T-helper 9 cell (primary cell): ENCODE data around the gene CCDC85B.
A peak's percentile ranks its signal among the peaks of the same experiment; 100 is the strongest.

Source experiments
- DNase-seq: peaks from one replicate; pipeline ENCODE4 v3.0.0-alpha.2; 2020

The CCDC85B gene

GRCh38 chr11:65869643-65870306 lies 20.7 kb upstream of the CCDC85B start:
- DNase-seq, result no peak

GRCh38 chr11:65870307-65870658 lies 20.2 kb upstream of the CCDC85B start:
- no peak for DNase-seq

GRCh38 chr11:65870706-65871681 lies 19.5 kb upstream of the CCDC85B start:
- DNase-seq, result no peak

DNA sequence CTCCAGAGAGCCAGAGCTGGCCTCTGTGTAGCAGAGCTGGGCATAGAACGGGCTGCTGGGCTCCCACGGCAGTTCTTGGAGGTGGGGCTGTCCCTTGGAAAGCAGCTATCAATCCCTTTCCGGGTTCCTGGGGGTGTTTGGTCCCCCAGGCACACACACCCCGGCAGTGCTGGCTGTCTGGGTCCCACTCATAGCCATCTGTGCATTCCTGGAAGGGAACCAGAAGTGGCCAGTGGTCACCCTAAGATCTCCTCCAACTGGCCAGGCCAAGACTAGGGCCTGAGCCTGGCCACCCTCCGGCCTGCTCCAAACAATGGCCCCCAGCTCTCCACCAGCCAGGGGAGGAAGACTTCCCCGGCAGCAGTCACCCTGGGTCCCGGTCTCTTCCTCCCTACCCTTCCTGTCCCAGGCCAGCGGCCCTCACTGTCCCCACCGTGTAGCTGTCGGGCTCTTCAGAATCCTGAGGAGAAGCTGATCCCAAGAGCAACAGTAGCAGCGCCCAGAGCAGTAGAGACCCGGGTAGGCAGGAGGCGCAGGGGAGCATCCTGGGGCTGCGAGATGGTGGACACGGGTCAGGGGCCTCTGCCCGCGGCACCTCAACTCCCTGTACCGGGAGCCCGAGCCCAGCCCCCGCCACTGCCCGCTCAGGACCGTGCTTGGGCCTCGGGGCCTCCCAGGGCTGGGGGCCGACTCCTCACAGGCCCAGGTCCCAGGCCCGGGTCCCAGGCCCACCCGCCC lies 18.5 kb upstream of the CCDC85B start:
- DNase-seq, result no peak

GRCh38 chr11:65872586-65873317 lies 17.7 kb upstream of the CCDC85B start, which contains the start of gene EFEMP2:
Gene EFEMP2 (minus strand): TSS chr11:65872800. CDS start chr11:65872354, 446 bp downstream.
- no peak for DNase-seq

GRCh38 chr11:65873318-65874156 lies 16.9 kb upstream of the CCDC85B start:
- DNase-seq, result peak; percentile 97

GRCh38 chr11:65879617-65880016 lies 10.9 kb upstream of the CCDC85B start, which contains the start of gene CTSW:
Gene CTSW (plus strand): TSS chr11:65879837. CDS start chr11:65879855, 18 bp downstream.
- DNase-seq, result peak; percentile 31

- DNase-seq, result no peak
These were observed 10.4 kb upstream of the CCDC85B start for GRCh38 chr11:65880027-65880426.

- DNase-seq, result no peak
These were observed 9.5 kb upstream of the CCDC85B start for GRCh38 chr11:65880844-65881421.

DNA sequence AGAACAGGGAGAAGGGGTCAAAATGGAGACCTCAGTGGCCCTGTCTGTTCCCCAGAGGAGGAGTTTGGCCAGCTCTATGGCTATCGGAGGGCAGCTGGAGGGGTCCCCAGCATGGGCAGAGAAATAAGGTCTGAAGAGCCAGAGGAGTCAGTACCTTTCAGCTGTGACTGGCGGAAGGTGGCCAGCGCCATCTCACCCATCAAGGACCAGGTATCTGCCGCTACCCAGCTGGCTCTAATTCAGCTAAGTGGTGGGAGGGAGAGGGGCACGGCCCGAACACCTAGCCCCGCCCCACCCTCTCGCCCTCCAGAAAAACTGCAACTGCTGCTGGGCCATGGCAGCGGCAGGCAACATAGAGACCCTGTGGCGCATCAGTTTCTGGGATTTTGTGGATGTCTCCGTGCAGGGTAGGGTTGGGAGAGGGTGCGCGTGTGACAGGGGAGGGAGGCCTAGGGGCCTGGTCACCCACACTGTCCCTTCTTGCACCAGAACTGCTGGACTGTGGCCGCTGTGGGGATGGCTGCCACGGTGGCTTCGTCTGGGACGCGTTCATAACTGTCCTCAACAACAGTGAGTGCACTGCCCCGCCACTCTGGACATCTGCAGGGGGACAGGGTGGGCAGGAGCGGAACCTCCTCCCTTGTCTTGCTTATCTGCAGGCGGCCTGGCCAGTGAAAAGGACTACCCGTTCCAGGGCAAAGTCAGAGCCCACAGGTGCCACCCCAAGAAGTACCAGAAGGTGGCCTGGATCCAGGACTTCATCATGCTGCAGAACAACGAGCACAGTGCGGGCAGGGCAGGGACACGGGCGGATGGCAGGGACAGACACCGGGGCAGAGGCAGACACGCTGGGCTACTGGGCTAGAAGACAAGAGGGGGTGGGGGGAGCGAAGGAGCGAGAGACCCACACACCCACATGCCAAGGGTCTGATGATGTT lies 8.1 kb upstream of the CCDC85B start:
- no peak for DNase-seq

GRCh38 chr11:65883058-65883761 lies 7.3 kb upstream of the CCDC85B start:
- DNase-seq, result no peak

DNA sequence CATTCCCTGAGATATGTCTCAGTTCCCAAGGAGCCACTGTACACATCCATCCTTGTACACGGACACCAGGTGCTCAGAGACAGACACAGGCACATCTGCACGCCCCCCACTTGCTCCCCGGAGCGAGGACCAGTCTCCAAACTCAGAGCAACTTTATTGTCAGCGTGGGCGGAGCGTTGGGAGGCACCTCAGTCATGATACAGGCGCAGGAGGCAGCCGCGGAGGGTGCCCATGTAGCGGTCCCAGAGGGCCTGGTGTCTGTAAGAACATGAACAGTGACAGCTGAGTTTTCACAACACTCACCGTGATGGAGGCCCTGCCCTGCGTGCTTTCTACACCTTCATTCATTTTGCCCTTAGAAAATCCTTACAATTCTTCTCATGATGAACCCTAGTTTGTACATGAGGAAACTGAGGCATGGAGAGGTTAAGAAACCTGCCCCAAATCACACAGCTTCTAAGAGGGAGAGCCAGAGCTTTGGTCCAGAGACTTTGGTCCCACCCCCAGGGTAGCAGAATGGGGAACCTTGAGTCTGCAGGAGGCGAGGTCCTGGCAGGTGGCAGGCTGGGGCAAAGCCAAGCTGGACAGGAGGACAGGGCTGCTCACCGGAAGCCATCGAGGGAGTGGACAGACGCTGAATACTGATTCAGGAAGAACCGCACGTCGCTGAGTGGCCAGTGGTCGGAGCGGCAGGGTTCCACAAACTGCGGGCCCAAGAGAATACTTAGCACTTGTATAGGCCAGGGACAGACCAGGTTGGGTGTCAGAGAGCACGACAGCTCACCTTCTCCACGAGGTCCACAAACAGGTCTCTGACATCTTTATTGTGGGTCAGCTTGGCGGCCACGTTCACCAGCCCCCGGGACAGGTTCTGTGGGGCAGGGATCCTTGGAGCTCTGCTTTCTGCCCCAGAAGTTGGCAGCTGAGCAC lies 6.4 kb upstream of the CCDC85B start:
- DNase-seq, result no peak

GRCh38 chr11:65884716-65885092 lies 5.8 kb upstream of the CCDC85B start:
- peak; percentile 81 for DNase-seq

- no peak for DNase-seq
These were observed 5.2 kb upstream of the CCDC85B start for GRCh38 chr11:65885231-65885630.

GRCh38 chr11:65885808-65886536 lies 4.5 kb upstream of the CCDC85B start:
- DNase-seq, result no peak

DNA sequence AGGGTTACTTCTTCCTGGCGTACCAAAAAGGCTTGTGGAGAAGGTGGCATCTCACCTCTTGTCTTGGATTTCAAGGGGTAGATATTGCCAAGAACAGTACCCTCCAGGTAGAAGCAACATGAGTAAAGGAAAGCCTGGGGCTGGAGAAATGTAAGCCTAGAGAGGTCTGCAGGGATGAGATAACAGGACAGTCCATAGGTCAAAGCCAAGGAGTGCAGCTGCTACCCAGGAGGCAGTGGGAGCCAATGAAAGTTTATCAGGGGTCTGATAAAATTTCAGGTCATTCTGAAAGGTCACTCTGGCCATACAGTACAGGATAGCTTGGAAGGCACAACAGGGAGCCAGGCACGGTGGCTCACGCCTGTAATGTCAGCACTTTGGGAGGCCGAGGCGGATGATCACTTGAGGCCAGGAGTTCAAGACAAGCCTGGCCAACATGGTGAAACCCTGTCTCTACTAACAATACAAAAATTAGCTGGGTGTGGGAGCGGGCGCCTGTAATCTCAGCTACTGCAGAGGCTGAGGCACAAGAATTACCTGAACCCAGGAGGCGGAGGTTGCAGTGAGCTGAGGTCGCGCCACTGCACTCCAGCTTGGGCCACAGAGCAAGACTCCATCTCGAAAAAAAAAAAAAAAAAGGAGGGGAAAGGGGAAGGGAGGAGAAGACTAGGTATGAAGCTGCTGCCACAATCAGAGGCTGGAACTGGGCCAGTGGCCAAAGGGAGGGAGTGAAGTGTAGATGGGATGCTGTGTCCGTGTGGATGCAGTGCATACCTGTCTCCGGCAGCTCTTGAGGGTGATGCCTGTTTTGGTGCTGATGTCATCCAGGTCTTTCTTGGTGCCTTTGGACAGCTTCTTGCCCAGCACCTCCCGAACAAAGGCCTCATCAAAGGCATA lies 3.4 kb upstream of the CCDC85B start:
- DNase-seq, result no peak
